HG03520 (cell line): ENCODE measurements around the gene MED15.
"Not testable (repeated sequence)": the region's sequence is repeated elsewhere in the genome, so short reads cannot be mapped to it uniquely, and the experiment has no call there.

Experiments used
- ATAC-seq: cut with Tn5 transposase; IDR thresholded peaks from one replicate; pipeline ENCODE4 v1.9.1; 2021; ENCODE audit warnings: mild to moderate bottlenecking, moderate library complexity; ENCODE audit not compliant: unreplicated experiment

The MED15 gene

DNA sequence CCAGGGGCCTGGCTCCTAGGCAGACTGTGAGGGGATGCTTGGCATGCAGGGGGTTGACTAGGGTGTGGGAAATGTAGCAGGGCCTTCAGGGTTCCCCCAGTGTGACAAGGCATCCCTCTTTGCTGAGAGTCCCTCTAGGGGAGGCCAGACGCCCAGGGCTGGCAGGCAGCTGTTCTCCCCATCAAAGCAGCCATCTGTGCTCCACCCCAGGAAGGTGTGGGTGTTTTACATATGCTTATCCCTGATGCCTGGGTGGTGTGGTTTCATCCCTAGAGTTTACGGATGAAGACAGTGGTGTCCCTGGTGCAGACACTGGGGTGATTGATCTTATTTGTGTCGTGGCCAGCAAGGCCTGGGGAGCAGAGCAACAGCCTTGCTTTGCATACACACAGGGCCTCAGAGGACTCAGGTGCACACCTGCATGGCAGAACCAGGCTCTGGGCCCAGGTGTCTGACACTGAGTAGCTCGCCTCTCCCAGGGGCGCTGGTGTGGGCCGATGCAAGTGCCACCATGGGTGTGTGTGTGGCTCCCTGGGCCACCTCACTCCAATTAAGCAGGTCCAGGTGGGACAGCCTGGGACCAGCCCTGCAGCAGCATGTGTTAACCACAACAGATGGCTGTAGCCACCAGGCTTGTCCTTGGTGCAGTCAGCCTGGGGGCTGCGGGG lies 74.2 kb downstream of the MED15 start:
- no peak for ATAC-seq

DNA sequence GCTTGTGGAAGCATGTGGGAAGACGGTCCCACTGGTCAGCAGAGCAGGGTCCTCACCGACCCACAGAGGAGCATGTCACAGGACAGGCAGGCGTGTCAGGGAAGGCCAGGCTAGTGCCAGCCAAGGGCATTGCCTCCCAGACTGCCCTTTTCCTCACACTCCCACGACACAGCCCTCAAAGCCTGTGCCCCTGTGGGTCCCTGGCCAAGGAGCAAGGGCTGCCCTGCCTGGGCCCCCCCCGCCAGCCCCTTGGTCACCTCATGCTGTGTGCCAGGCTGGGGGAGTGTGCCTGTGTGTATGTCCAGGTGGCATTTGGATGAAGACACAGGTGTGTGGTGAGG lies 74.7 kb downstream of the MED15 start:
- ATAC-seq, result no peak

- ATAC-seq, result no peak
Observed at GRCh38 chr22:20582520-20583361, 75.3 kb downstream of the MED15 start.

- ATAC-seq, result no peak
Observed at GRCh38 chr22:20583471-20583922, 76.1 kb downstream of the MED15 start.

DNA sequence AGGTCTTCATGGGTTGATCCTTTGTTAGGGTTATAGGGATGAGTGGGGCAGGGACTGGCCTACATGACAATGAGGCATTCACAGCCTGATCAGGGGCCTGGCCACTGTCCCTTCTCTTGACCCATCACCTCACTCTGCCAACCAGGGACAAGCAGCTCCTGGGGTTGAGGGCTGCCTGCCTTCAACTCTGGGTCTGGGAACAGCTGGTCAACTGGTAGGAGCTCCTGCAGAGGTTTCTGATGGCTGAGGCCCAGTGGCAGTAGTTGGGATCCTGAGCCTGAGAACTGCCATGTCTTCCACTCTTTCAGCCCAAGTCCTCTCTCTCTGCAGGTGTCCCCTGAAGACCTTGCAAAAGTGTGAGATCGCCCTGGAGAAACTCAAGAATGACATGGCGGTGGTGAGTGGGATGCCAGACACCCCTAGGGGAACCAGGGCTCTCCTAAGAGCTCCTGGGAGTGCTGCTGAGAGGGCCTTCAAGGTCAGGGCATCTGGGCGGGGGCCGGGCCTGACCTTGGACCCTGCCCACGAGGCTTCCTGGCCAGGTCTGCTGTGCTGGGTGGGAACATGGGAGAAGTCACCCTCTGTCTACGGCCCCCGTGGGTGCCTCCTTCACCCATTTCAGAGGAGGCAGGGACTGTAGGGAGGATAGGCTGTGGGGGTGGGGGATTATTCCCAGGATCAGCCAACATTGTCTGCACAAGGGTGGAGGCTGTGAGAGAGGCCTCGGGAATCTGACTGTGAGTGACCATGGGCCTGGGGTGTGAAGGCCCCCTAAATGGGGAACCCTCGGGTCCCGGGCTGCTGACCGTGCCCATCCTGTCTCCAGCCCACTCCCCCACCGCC lies 76.8 kb downstream of the MED15 start:
- no peak for ATAC-seq

DNA sequence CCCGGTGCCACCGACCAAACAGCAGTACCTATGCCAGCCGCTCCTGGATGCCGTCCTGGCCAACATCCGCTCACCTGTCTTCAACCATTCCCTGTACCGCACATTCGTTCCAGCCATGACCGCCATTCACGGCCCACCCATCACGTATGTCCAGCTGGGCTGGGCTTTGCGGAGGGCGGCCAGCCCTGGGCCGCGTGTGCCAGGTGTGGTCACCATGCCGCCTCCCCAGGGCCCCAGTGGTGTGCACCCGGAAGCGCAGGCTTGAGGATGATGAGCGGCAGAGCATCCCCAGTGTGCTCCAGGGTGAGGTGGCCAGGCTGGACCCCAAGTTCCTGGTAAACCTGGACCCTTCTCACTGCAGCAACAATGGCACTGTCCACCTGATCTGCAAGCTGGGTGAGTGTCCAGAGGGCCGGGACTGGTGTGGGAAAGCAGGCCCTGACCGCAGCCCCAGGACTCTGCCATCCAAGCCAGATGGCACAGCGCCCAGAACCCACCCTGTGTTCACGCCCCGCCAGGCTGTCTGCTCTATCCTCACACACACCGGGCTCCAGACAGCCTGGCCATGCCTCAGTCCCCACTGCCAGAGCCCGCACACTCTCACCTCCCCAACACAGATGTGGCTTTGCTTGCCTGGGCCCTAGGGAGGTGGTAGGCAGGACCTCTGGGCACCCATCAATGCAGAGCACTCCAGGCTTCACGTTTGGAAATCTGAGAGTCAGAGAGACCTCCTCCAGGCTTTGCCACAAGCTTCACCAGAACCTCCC lies 77.6 kb downstream of the MED15 start:
- ATAC-seq, result no peak

DNA sequence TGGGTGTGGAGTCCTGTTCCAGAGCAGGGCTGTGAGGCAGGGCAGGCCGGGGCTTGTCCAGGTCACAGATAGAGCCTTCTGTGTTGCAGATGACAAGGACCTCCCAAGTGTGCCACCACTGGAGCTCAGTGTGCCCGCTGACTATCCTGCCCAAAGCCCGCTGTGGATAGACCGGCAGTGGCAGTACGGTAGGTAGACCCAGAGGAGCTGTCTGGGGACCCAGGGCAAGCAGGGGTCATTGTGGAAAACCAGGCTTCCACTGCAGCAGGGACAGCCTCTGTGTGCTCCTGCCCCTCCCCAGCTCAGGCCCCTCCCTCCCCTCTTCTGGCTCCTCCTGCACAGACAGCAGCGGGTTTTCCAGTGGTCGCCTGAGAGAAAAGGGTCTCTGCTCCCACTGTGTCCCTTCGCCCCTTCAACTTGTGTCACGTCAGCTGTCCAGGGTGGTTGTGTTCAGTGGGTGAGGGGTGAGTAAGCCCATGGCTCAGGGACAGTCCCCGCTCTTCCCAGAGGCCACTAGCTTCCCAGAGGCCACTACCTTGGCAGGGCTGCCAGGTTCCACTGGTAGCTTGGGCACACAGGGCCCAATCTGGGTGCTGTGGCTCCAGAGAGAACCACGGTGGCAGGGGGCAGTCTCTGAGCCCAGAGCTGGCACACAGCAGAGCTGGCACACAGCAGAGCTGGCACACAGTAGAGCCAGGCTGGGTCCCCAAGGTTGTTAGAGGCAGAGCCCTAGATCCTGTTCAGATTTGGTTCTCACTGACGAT lies 78.4 kb downstream of the MED15 start:
- no peak for ATAC-seq

DNA sequence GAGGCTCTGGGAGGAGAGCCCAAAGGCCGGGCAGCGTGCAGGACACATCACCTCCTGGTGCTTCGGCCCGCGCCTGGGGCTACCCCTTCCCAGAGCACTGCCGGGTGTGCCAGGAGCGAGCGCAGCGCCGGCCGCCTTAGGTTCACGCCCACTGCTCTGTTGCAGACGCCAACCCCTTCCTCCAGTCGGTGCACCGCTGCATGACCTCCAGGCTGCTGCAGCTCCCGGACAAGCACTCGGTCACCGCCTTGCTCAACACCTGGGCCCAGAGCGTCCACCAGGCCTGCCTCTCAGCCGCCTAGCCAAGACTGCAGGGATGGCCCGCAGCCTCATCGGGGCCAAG lies 79.0 kb downstream of the MED15 start:
- ATAC-seq, result no peak

- no peak for ATAC-seq
Observed at GRCh38 chr22:20587206-20587958, 80.0 kb downstream of the MED15 start.

DNA sequence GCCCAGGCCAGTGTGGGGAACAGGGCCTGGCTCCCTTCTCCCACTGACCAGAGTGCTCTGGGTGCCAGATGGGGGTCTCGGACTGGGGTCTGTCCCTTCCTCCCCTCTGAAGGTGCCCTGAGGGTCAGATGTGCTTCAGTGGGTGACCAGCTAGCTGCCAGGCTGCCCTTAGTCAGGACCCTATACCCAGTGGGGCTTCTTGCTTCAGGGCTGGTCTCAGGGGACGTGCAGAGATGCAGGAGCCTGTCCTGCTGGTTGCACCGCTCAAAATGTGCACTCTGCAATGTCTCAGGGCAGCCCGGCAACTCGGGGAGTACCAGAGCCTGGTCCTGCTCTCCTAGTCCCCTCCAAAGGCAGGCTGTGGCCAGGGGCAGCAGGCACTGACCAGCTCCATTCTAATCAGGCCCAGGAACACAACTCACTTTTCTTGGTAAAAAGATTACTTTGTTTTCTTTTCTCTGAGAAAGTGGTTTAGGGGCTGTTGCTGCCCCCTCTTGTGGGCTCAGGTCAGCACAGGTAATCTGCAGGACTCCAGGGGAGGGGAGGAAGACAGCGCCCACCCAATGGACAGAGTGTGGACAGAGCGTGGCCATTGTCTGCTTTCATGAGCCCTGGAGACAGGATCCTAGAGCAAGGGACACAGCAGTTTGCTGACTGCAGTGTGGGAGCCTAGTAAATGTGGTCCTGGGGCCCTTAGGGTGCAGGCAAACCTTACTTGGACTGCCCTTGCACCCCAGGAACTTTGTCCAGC lies 80.9 kb downstream of the MED15 start:
- ATAC-seq, result no peak

GRCh38 chr22:20588843-20589581 lies 81.6 kb downstream of the MED15 start:
- no peak for ATAC-seq

DNA sequence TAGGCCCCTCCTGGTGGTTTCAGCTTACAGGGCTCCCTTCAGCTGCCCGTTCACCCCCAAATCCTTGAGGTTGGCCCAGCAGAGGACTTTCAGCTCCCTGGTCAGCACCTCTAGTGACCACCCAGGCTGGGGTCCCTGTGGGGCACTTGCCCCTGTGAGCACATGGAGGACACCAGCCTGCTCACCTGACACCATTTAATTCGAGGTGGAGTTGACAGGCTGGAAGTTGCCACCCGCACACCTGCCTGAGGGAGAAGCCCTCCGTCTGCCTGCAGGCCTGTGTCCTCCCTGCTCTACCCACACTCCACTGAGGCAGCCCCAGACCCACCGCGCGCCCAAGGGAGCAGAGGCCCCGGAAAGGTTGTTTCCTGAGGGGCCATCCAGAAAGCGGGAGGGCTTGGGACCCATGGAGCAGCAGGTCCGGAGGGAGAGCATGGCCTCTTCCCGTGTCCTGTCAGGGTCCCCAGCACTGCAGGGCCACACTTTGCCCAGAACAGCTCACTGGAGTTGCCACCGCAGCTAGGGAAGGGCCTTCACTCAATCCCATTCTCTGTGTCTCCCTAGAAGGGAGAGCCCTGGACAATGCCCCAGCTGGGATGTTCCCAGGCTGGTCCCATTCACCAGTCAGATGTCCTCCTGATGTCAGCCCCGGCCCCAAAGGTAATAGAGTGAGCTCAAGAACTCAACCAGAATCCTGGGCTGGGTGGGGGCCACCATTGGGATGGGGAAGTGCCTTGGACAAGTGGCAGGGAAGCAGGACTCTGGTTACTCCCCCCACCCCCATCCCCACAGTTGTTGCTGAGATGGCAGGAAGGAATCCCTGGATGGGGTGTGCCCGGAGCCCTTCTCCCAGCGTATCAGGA lies 82.4 kb downstream of the MED15 start:
- no peak for ATAC-seq

DNA sequence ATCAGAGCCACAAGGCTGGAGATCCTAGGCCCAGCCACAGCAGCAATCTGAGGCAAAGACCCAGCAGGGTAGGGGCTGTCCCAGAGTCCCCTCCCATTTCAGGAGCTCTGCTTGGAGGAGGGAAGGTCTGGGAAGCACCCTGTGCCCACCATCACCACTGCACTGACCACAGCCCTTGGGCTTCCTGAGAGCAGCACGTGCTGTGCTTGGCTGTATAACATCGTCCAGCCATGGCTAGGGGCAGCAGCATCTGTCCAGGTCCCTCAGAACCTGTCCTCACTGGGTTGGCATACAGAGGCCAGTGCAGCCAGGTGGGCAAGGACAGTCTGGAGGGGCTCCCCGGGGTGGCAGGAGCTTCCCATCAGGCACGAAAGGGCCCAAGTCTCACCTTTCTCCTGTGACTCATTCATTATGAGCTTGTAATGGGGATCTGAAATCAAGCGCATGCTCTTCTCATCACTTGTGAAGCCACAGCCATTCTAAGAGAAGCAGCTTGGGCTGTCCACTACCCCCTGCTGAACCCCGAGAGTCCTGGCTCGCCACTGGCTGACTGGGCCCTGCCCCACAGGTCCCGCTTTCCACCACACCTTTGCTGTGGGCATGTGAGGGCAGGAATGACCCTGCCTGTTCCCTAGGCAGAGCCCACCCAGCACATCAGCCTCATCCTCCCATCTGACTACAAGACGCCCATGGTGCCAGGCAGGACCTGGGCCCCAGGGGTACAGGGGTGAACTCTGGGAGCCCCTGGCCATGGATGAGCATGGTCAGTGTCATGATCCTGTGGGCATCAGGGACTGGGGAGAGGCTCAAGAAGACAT lies 83.3 kb downstream of the MED15 start:
- ATAC-seq, result no peak

GRCh38 chr22:20591295-20591645 lies 83.9 kb downstream of the MED15 start:
- no peak for ATAC-seq

- no peak for ATAC-seq
Observed at GRCh38 chr22:20591660-20592310, 84.4 kb downstream of the MED15 start.

DNA sequence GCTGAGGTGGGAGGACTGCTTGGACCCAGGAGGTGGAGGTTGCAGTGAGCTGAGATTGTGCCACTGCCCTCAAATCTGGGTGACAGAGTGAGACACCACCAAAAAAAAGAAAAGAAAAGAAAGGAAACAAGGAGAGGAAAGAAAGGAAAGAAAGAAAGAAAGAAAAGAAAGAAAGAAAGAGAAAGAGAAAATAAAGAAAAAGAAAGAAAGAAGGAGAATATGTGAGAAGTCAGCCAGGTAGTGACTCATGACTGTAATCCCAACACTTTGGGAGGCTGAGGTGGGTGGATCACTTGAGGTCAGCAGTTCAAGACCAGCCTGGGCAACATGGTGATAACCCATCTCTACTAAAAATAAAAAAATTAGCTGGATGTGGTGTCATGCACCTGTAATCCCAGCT lies 86.6 kb downstream of the MED15 start:
- ATAC-seq, result not testable (repeated sequence)
